T follicular helper cell (primary cell): ENCODE data around the gene RAB40C.
"Not testable (repeated sequence)": the region's sequence is repeated elsewhere in the genome, so short reads cannot be mapped to it uniquely, and the experiment has no call there.

Source experiments
- DNase-seq: peaks from one replicate; pipeline ENCODE4 v3.0.0-alpha.2; 2020; ENCODE audit warnings: low read depth

Gene RAB40C

GRCh38 chr16:590188-590814 is 435 bp downstream of the RAB40C start:
- no peak for DNase-seq

- no peak for DNase-seq
These were observed 942 bp downstream of the RAB40C start for GRCh38 chr16:590815-591200.

GRCh38 chr16:591231-591630 is 1.4 kb downstream of the RAB40C start:
- DNase-seq = no peak

GRCh38 chr16:591892-592517 is 2.1 kb downstream of the RAB40C start:
- no peak for DNase-seq

GRCh38 chr16:592518-593306 is 2.8 kb downstream of the RAB40C start:
- DNase-seq = no peak

GRCh38 chr16:593406-593805 is 3.5 kb downstream of the RAB40C start:
- no peak for DNase-seq

- DNase-seq = no peak
These were observed 3.9 kb downstream of the RAB40C start for GRCh38 chr16:593807-594206.

GRCh38 chr16:595094-595528 is 5.2 kb downstream of the RAB40C start:
- DNase-seq = no peak

GRCh38 chr16:595942-596735 is 6.3 kb downstream of the RAB40C start:
- DNase-seq = no peak

- no peak for DNase-seq
These were observed 6.8 kb downstream of the RAB40C start for GRCh38 chr16:596736-597060.

- DNase-seq = not testable (repeated sequence)
These were observed 7.8 kb downstream of the RAB40C start for GRCh38 chr16:597655-598054.

GRCh38 chr16:598823-599739 is 9.2 kb downstream of the RAB40C start:
- DNase-seq = no peak

GRCh38 chr16:600781-601180 is 10.9 kb downstream of the RAB40C start:
- DNase-seq = no peak

- no peak for DNase-seq
These were observed 14.1 kb downstream of the RAB40C start for GRCh38 chr16:603933-604332.

GRCh38 chr16:606656-607307 is 16.9 kb downstream of the RAB40C start:
- DNase-seq = no peak

GRCh38 chr16:608019-608418 is 18.2 kb downstream of the RAB40C start:
- no peak for DNase-seq

- DNase-seq = no peak
These were observed 19.4 kb downstream of the RAB40C start for GRCh38 chr16:609316-609715.

- DNase-seq = no peak
These were observed 20.1 kb downstream of the RAB40C start for GRCh38 chr16:609984-610383.

GRCh38 chr16:610513-611381 is 20.9 kb downstream of the RAB40C start:
- DNase-seq = peak; percentile 37

GRCh38 chr16:615122-615521 is 25.3 kb downstream of the RAB40C start:
- no peak for DNase-seq
